BE2C (cell line): ENCODE measurements around the gene AGPAT3.

Experiments
- DNase-seq: peaks from one replicate; pipeline ENCODE4 v3.0.0-alpha.2; 2020
- H3K27me3 ChIP-seq: fragments of 250-450 bp; sonication (Bioruptor Pico); 2 replicates; pipeline ENCODE4 v1.5.1; 2020; ENCODE audit warnings: mild to moderate bottlenecking
- H3K36me3 ChIP-seq: fragments of 250-450 bp; sonication (Bioruptor Pico); 2 replicates; pipeline ENCODE4 v1.5.1; 2020; ENCODE audit warnings: mild to moderate bottlenecking
- H3K4me1 ChIP-seq: fragments of 250-450 bp; sonication (Bioruptor Pico); 2 replicates; pipeline ENCODE4 v1.5.1; 2020
- H3K4me3 ChIP-seq: 2 replicates; pipeline ENCODE4 v1.5.1; 2011; ENCODE audit warnings: low read depth, low read length
- H3K9me3 ChIP-seq: fragments of 250-450 bp; sonication (Bioruptor Pico); 2 replicates; pipeline ENCODE4 v1.5.1; 2020
- CTCF ChIP-seq: IDR thresholded peaks from 2 replicates; pipeline ENCODE4 v1.5.1; 2012; ENCODE audit warnings: mild to moderate bottlenecking, low read depth, low read length

AGPAT3 gene

GRCh38 chr21:43988016-43988415, 123.0 kb downstream of the AGPAT3 start:
- no peaks in the 10 kb centered on the region for H3K27me3 ChIP-seq
- no peak for TF ChIP-seq CTCF
- no peak for DNase-seq
- no peak overlapping the region for H3K4me3 ChIP-seq
- 0 out of 2 replicates have a peak, but pooled peaks cover 4% of the 10 kb centered on the region for H3K4me1 ChIP-seq
- H3K9me3 ChIP-seq: no peaks in the 10 kb centered on the region
- no peaks in the 10 kb centered on the region for H3K36me3 ChIP-seq

GRCh38 chr21:43988506-43989230, 123.6 kb downstream of the AGPAT3 start:
- TF ChIP-seq CTCF: no peak

DNA sequence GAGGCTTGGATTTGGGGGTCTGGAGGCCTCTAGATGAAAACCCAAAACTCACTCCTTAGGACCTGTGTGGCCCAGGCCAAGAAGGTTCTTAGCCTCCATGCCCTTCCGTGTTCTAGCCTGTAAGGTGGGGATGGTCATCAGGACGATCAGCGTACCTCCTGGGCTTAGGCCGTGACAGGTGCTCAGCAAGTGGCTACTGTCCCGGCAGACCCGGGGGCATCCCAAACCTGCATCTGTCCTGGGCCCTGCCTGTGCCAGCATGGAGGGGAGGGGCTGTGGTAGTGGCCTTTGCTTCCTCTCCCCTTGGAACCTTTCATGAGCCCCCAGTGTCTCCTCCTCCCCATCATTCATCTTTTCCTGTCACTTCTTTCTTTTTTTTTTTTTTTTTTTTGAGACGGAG, 124.4 kb downstream of the AGPAT3 start:
- Histone ChIP-seq H3K4me3 (no peak overlapping the region), H3K9me3 (no peaks in the 10 kb centered on the region), H3K36me3 (no peaks in the 10 kb centered on the region), H3K27me3 (no peaks in the 10 kb centered on the region), H3K4me1 (0 out of 2 replicates have a peak, but pooled peaks cover 4% of the 10 kb centered on the region)
- no peak for TF ChIP-seq CTCF
- DNase-seq: no peak

More at GRCh38 chr21:43988506-43989230, 123.6 kb downstream of the AGPAT3 start:
- Histone ChIP-seq H3K9me3 (no peaks in the 10 kb centered on the region), H3K4me3 (no peak overlapping the region), H3K36me3 (no peaks in the 10 kb centered on the region), H3K27me3 (no peaks in the 10 kb centered on the region), H3K4me1 (0 out of 2 replicates have a peak, but pooled peaks cover 4% of the 10 kb centered on the region)
- no peak for DNase-seq

DNA sequence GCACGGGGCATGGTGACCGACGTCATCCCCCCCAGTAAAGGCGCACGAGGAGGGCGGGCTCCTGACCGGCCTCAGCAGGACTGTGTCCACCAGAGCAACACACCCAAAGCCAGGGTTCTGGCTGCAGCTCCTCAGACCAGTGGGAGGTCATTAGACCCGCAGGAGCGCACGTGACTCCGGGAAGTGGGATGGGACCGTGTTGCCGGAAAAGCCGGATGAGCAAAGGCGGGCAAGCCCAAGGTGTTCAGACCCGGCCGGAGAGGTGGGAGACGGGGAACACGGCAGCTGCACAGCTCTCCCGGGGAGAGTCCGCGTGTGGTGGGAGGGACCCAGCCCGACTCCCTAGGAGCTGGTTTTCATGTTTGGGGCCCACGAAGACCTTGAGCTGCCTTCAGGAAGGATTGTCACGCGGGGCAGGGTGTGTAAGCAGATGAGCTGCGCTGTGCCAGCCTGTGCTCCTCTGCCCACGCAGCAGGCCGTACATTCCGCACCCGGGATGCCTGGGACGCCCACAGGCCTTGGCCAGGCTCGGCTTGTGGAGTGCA, 126.5 kb downstream of the AGPAT3 start:
- no peaks in the 10 kb centered on the region for H3K27me3 ChIP-seq
- H3K4me3 ChIP-seq: no peak overlapping the region
- H3K9me3 ChIP-seq: no peaks in the 10 kb centered on the region
- TF ChIP-seq CTCF: no peak
- H3K4me1 ChIP-seq: no peaks in the 10 kb centered on the region
- no peaks in the 10 kb centered on the region for H3K36me3 ChIP-seq
- no peak for DNase-seq

DNA sequence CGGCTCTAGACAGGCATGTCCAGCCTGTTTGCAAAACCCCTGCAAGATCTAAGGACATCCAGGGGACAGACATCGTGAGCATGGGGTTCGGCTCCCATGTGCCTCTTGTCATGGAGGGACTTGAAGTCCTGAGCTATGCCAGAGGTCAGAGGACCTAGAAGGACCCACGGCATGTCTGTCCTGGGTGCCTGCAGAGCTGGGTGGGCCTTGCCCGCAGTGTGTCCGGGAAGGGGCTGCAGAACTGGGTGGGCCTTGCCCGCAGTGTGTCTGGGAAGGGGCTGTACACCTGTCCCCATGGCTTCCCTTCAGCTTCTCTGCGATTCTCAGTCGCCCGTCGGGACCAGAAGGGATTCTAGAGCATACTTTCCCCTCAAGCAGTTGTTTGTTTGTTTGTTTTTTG, 127.1 kb downstream of the AGPAT3 start:
- no peak overlapping the region for H3K4me3 ChIP-seq
- H3K9me3 ChIP-seq: no peaks in the 10 kb centered on the region
- no peaks in the 10 kb centered on the region for H3K4me1 ChIP-seq
- TF ChIP-seq CTCF: no peak
- H3K36me3 ChIP-seq: no peaks in the 10 kb centered on the region
- no peak for DNase-seq
- H3K27me3 ChIP-seq: no peaks in the 10 kb centered on the region

DNA sequence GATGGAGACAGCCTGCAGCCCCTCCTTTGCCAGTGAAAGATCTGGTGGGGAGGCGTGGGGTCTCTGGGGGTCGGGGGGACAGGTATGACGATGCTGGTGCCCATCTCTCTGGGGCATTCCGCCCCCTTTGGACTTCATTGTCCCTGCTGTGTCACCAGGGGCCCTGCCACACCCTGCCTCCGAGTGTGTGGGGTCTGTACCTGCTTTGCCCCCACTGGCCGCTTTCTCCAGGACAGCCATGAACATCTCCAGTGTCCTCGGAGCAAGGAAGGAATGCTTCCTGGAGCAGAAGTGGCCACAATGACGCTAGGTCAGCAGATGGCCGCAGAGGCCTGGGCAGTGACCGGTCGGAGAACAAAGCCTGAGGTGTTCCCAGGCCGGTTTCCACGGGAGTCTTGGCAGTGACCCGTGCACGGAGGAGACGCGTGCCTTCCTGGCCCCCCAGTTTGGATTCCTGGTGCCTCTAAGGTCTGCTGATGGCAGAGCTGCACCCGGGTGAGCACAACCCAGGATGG, 128.5 kb downstream of the AGPAT3 start:
- Histone ChIP-seq H3K9me3 (no peaks in the 10 kb centered on the region), H3K4me3 (no peak overlapping the region), H3K27me3 (no peaks in the 10 kb centered on the region), H3K4me1 (no peaks in the 10 kb centered on the region), H3K36me3 (no peaks in the 10 kb centered on the region)
- no peak for DNase-seq
- TF ChIP-seq CTCF: no peak
